Measurements from ENCODE around the gene ZDHHC14.

ZDHHC14 gene

DNA sequence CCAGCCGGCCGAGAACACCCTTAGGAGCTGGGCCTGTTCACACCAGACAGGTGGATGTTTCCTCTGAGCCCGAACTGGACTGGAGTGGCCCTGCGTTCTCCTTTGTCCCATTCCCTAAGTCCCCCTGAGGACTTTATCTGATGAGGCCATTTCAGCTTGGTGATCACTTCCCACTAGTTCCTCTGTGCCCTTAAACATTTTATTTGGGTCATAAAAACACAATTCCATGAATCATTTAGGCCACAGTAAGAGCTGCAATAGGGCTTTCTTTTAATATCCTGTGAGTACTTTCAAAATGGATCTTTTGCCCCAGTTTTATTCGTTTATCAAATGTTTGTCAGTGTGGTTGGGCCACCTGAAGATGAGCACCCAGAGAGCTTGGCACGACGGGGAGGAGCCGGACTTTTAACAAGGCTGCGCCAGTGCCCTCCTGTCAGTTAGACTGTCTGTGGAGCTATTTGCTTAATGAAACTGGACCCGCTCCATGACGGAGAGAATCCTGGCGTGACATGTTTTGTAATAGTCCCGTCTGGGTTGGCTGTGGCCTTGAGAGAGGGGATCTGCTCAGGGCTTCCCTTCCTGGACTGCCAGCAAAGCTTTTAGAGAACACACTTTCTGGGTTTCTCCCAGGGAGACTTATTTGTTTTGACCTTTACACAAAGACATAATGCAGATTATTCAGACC is 53.5 kb downstream of the ZDHHC14 start:
- TF ChIP-seq POLR2A (IDR thresholded peaks at IDR 0.05; ENCODE audit: low read length) = no peak
- no peak for TF ChIP-seq GATA1 (IDR thresholded peaks at IDR 0.05; ENCODE audit: low read depth, low read length)
- no peak for DNase-seq

DNA sequence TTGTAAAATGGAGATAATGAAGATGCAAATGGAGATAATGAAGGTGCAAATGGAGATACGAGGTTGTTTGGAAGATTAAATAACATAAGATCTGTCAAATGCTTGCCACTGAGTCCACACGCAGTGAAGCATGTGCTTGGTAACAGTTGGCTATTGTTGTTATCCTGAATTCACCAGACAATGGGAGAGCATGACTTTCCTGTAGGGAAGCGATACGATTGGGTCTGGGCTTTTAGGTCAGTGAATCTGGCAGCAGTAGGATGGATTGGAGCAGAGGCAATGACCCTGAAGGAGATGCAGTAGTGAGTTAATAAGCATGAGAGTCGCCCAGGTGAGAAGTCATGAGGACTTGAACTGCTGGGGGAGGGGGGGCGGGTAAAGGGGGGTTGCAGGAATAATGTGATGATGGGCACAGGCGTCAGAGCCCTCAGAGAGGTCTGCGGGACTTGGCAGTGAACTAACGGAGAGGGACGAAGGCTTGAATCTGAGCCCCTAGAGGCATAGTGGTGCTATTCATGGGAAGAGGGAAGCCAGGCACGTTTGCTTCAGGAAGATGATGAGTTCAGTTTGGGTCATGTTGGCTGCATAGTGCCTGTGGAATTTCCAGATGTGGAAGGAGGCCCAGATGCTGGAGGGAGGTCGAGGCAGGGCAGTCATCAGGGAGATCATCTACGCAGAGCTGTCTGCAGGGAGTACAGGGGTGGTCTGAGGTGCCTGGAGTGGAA is 55.4 kb downstream of the ZDHHC14 start:
- DNase-seq = no peak
- no peak for TF ChIP-seq GATA1 (IDR thresholded peaks at IDR 0.05; ENCODE audit: low read depth, low read length)

DNA sequence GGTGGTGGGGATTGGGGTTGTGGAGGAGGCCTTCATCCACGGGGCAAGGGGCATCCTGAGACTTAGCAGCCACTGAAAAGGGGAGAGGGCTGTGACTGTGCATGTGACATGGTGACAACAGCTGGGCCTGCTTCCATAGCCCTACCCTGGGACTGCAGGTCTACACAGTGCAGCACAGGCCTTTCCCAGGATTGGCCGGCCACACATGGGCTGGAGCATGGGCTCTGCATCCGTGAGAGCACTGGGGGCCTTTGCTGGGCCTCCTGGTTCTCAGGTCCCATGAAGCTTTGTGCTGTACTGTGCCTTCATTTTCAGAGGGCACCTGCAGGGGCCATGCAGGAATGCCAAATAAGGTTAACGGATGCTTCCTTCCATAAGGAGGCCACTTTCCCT is 56.0 kb downstream of the ZDHHC14 start:
- no peak for DNase-seq
- TF ChIP-seq GATA1 (IDR thresholded peaks at IDR 0.05; ENCODE audit: low read depth, low read length) (no peak), POLR2A (IDR thresholded peaks at IDR 0.05; ENCODE audit: low read length) (no peak)

DNA sequence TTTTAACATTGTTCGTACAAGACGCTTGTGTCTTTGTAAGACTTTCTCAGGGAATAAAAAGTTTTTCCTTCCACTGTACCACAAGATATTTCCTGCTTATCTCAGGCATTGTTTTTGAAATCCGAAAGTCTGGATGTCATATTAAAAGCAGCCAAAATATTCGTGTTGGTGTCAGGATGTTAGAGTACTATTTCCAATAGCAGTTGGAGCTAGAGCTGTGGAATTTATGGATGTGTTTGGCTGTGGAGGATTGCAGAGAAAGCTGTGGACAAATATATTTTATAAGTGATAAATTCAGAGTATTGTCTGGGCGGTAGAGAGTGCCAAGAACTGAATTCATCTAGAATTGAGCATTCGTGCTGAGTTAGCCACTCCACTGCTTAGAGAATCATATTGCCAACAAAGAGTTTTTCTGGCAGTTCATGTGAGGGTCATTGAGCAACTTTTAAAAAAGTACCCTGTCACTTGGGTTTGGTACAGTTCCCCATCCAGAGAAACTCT is 57.7 kb downstream of the ZDHHC14 start:
- TF ChIP-seq GATA1 (IDR thresholded peaks at IDR 0.05; ENCODE audit: low read depth, low read length) = no peak
- no peak for TF ChIP-seq POLR2A (IDR thresholded peaks at IDR 0.05; ENCODE audit: low read length)

DNA sequence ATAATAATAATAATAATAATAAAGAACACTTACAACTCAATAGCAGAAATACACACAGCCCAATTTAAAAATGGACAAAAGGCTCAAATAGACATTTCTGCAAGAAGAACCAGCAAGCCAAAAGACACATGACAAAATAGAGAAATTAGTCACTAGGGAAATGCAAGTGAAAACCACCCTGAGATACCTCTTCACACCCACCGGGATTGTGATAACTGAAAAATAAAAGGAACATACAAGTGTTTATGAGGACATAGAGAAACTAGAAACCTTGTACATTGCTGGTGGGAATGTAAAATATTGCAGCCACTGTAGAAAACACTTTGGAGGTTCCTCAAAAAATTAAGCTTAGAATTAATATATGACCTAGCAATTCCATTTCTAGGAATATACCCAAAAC is 59.2 kb downstream of the ZDHHC14 start:
- no peak for DNase-seq
- TF ChIP-seq POLR2A (IDR thresholded peaks at IDR 0.05; ENCODE audit: low read length) (no peak), GATA1 (IDR thresholded peaks at IDR 0.05; ENCODE audit: low read depth, low read length) (no peak)

More for the DNA sequence above, 57.7 kb downstream of the ZDHHC14 start:
- DNase-seq = no peak

DNA sequence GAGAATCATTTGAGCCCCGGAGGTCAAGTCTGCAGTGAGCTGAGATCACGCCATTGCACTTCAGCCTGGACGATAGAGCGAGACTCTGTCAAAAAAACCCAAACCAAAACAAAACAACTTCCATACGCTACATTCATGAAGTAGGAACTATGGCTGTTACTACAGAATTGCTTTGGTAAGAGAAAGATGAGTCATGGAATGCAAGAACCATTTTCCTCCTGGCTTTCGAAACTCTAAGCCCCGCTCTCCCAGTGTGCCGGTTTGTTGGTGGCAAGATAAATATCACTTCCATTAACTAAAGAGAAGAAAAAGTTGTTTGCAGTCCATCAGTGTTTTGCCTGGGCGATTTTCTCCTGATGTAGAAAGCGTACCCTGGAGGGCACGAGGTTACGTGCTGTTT is 61.3 kb downstream of the ZDHHC14 start:
- DNase-seq = no peak
- TF ChIP-seq POLR2A (IDR thresholded peaks at IDR 0.05; ENCODE audit: low read length) (no peak), GATA1 (IDR thresholded peaks at IDR 0.05; ENCODE audit: low read depth, low read length) (no peak)

DNA sequence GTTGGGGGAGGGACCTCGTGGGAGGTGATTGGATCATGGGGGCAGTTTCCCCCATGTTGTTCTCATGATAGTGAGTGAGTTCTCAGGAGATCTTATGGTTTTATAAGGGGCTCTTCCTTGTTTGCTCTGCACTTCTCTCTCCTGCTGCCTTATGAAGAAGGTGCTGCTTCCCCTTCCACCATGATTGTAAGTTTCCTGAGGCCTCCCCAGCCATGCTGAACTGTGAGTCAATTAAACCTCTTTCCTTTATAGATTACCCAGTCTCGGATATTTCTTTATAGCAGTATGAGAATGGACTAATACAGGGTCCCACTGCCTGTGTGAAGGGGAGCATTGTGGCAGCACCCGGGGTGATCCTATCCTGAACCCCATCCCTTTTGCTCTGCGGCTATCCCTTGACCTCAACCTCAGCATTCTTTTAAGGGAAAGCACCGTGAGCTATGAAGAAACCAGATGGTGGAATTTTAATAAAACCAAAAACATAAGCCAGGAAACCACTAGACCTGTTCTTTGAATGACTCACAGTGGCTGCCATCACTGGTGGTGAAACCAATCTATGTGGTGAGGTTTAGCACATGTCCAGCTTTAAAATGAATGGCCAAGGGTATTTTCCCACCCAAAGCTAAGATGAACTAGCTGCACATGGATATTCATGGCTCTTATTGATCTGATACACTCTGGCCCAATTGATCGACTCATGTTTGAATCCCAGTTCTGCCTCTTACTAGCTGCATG is 62.2 kb downstream of the ZDHHC14 start:
- TF ChIP-seq POLR2A (IDR thresholded peaks at IDR 0.05; ENCODE audit: low read length) (no peak), GATA1 (IDR thresholded peaks at IDR 0.05; ENCODE audit: low read depth, low read length) (no peak)
- DNase-seq = no peak

DNA sequence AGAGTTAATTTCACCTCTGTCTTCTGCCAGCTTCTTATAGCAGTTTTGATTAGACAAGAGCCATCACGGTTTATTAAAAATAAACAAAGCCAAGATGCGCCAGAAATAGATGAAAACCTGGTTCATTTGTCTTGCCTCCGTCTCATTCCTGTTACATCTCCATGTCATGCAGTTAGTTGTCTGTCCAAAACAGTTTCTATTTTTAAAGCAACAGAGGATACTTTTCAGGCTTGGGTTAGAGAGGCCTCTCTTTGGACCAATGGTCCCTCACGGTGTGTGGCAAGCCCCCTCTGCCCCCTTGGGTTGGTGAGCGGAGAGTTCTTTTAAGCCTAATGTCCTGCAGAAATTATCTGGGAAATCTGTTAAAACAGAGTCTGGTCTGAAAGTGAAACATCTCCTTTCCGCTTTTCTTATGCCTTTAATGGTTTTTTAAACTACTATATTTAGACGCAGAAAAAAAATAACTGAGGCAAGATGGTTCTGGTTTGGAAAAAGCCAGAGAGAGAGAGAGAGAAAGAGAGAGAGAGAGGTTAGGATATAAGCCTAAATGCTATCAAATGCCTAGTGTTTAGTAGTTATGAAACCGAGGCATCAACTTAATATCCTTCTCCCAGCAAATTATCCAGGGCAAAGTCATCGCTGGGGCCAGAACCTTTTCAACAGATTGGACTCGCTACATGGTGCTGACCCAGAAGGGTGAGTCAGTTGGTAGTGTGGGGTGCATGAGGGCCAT is 64.5 kb downstream of the ZDHHC14 start:
- DNase-seq = no peak
- TF ChIP-seq GATA1 (IDR thresholded peaks at IDR 0.05; ENCODE audit: low read depth, low read length) (no peak), POLR2A (IDR thresholded peaks at IDR 0.05; ENCODE audit: low read length) (no peak)

DNA sequence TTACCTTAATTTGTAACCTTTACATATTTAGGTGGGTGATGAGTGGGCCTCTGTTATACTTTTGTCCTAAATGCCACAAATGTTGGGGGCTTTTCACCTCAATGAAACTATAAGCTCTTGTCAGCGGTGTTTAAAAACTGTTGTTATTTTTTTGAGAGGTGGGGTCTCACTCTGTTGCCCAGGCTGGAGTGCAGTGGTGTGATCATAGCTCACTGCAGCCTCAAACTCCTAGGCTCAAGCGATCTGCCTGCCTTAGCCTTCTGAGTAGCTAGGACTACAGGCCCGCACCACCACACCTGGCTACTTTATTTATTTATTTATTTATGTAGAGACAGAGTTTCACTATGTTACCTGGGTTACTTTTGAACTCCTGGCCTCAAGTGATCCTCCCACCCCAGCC is 66.7 kb downstream of the ZDHHC14 start:
- no peak for DNase-seq
- TF ChIP-seq POLR2A (IDR thresholded peaks at IDR 0.05; ENCODE audit: low read length) (no peak), GATA1 (IDR thresholded peaks at IDR 0.05; ENCODE audit: low read depth, low read length) (no peak)

DNA sequence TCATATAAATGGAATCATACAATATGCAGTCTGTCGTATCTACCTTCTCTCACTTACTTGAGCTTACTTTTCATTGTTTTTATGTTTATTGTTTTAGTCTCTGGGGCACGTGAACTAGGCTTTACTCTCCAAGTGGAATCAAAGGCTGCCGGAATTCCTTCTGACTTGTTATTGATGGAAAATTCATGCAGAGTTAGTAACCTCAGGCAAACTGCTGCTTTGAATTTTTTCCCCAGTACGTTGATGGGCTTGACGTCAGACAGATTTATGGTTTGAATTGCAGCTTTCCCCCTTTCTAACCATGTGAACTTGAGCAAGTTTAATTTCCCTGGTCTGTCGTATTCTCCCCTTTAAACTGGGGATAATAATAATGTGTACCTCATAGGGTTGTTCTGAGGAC is 68.6 kb downstream of the ZDHHC14 start:
- no peak for DNase-seq
- no peak for TF ChIP-seq GATA1 (IDR thresholded peaks at IDR 0.05; ENCODE audit: low read depth, low read length)
- TF ChIP-seq POLR2A (IDR thresholded peaks at IDR 0.05; ENCODE audit: low read length) = no peak

DNA sequence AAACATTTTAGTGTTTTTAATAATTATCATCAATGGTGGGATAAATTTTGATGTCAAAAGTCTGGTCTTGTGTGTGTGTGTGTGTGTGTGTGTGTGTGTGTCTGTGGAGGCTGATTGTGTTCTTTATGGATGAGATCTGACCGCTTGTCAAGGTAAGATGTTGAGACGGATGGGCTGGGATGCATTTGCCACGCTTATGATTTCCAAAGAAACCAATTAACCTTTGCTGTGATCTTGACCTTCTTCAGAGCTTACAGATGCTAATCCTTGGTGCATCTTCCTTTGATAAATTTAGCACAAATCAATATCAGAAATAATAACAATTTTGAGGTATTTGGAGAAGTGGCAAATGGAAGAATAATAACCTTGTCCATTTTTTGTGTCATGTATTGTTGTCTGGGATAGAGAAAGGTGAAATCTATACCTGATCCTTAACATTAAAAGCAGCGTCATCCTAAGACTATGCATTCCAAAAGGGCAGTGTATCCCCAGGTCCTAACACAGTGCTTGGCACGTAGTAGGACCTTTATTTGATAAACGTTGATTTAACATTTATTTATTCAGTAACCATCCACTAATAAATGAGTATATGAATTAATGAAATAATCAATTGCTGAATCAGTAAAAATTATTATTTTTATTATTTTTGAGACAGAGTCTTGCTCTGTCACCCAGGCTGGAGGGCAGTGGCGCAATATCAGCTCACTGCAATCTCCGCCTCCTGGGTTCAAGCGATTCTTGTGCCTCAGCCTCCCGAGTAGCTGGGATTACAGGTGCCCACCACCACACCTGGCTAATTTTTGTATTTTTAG is 70.1 kb downstream of the ZDHHC14 start:
- DNase-seq = no peak
- TF ChIP-seq POLR2A (IDR thresholded peaks at IDR 0.05; ENCODE audit: low read length) (no peak), GATA1 (IDR thresholded peaks at IDR 0.05; ENCODE audit: low read depth, low read length) (no peak)

DNA sequence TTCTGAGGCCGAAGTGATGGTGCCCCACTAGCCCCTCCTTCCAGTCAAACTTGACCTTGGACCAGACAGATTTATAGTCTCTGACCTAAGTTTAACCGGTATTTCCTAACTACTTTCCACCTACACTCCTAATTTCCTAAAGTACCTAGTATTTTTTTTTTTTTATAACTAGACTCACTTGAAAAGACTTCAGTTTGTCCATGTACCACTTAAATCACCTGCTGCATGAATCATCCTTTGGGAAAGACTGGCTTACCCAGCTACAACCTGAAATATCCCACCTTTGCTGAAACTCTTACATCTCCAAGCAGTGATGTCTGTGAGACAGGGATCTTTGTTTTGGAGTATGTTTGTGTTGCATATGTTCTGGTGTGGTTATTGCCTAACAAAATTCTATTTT is 71.1 kb downstream of the ZDHHC14 start:
- TF ChIP-seq POLR2A (IDR thresholded peaks at IDR 0.05; ENCODE audit: low read length) (no peak), GATA1 (IDR thresholded peaks at IDR 0.05; ENCODE audit: low read depth, low read length) (no peak)
- no peak for DNase-seq

DNA sequence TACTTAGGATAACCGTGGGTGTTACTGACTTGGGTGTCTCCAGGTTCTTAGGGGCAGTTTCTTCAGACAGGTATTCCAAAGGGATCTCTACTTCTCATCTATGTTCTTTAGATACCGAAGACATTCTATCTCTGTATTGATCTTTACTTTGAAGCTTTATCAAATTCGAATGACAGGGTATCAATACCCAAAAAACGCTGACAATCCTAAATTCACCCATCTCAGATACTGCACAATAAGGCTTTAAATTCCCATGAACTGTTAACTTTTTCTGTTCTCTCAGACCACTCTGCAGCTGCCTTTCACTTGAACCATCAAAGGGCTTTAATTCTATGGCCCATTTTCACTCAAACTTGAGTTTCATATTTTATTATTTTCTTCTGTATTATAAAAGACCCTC is 72.1 kb downstream of the ZDHHC14 start:
- no peak for DNase-seq
- no peak for TF ChIP-seq POLR2A (IDR thresholded peaks at IDR 0.05; ENCODE audit: low read length)
- no peak for TF ChIP-seq GATA1 (IDR thresholded peaks at IDR 0.05; ENCODE audit: low read depth, low read length)
